IPS DF 6.9 (cell line): Measurements from ENCODE around the gene PTCD1.
"Not testable (repeated sequence)": the region's sequence is repeated elsewhere in the genome, so short reads cannot be mapped to it uniquely, and the experiment has no call there.

Experiments
- DNase-seq: peaks from one replicate; pipeline ENCODE4 v3.0.0-alpha.2; 2013; ENCODE audit warnings: low read depth, low spot score
- H3K27ac ChIP-seq: one replicate; pipeline ENCODE4 v1.5.1; 2013; ENCODE audit warnings: low read length, control low read depth
- H3K27me3 ChIP-seq: 2 replicates; pipeline ENCODE4 v1.6.1; 2013; ENCODE audit warnings: mild to moderate bottlenecking, low read length; ENCODE audit not compliant: control insufficient read depth, insufficient read depth
- H3K36me3 ChIP-seq: 2 replicates; pipeline ENCODE4 v1.6.1; 2013; ENCODE audit warnings: low read length; ENCODE audit not compliant: control insufficient read depth, insufficient read depth
- H3K4me1 ChIP-seq: 2 replicates; pipeline ENCODE4 v1.6.1; 2013; ENCODE audit warnings: low read length; ENCODE audit not compliant: control insufficient read depth, insufficient read depth
- H3K4me3 ChIP-seq: 2 replicates; pipeline ENCODE4 v1.5.1; 2013; ENCODE audit warnings: mild to moderate bottlenecking, low read length
- H3K9me3 ChIP-seq: 2 replicates; pipeline ENCODE4 v1.6.1; 2013; ENCODE audit warnings: low read length, inconsistent platforms; ENCODE audit not compliant: control insufficient read depth, insufficient read depth
- WGBS: extraction: QIAGEN DNeasy Blood & Tissue Kit; methylation state at CpG from one replicate; pipeline ENCODE4 v1.1.7; 2013; ENCODE audit warnings: mixed read lengths, missing lambda C conversion rate; ENCODE audit not compliant: insufficient read length, insufficient coverage; 5-methylcytosine and 5-hydroxymethylcytosine counted together

The PTCD1 gene

DNA sequence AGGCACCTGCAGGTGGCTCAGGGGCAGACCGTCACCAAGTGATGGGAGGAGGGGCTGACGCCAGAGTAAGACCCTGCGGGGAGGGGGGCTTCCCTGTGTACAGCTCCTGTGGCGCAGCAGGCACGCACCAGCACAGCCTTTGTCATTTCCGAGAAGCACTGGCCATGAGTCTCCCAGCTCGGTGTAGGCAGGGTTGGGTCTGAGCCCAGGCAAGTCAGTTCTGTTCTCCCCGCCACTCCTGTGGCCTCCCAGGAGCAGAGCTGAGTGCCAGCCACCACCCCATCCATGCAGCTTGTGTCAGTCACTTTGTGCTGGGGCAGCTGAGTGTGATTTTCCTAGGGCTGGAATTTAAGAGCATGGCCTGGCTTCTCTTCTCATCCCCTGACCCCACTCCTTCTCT, 13.3 kb upstream of the PTCD1 start:
- H3K27me3 ChIP-seq = no peaks in the 10 kb centered on the region
- peaks cover 64% of the 10 kb centered on the region for H3K36me3 ChIP-seq
- H3K4me1 ChIP-seq = no peaks in the 10 kb centered on the region
- no CpG with 5 or more reads among the region's 8 CpGs for WGBS
- no peak overlapping the region for H3K27ac ChIP-seq
- H3K4me3 ChIP-seq = no peak overlapping the region; the same call in 1 of the 2 replicates
- no peak for DNase-seq
- no peaks in the 10 kb centered on the region for H3K9me3 ChIP-seq

GRCh38 chr7:99449326-99449725, 10.7 kb upstream of the PTCD1 start:
- H3K27me3 ChIP-seq = no peaks in the 10 kb centered on the region
- no peaks in the 10 kb centered on the region for H3K4me1 ChIP-seq
- no peak overlapping the region for H3K4me3 ChIP-seq
- no peak for DNase-seq
- H3K9me3 ChIP-seq = no peaks in the 10 kb centered on the region
- H3K27ac ChIP-seq = no peak overlapping the region
- peaks cover 69% of the 10 kb centered on the region for H3K36me3 ChIP-seq
- WGBS = no CpG with 5 or more reads among the region's 5 CpGs

DNA sequence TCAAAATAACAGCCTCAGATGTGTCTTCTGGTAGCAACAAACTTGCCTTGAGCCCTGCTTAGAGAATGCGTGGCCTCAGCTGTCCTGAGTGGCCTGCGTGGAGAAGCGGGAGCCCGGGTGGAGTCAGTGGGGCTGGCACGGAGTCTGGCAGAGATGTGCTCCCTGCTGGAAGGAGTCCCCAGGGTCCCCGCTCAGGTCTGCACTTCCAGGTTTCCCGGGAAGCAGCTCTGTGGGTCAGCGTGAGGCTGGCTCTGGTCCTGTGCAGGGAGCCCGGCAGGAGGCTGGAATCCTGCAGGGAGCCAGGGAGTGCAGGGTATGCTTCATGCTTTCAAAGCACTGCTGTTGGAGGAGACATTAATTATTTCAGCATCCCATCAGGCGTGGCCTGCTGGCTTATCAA, 10.3 kb upstream of the PTCD1 start:
- Histone ChIP-seq H3K27me3 (no peaks in the 10 kb centered on the region), H3K9me3 (no peaks in the 10 kb centered on the region), H3K4me3 (no peak overlapping the region), H3K27ac (no peak overlapping the region), H3K4me1 (no peaks in the 10 kb centered on the region), H3K36me3 (peaks cover 70% of the 10 kb centered on the region)
- no peak for DNase-seq
- WGBS = no CpG with 5 or more reads among the region's 10 CpGs

DNA sequence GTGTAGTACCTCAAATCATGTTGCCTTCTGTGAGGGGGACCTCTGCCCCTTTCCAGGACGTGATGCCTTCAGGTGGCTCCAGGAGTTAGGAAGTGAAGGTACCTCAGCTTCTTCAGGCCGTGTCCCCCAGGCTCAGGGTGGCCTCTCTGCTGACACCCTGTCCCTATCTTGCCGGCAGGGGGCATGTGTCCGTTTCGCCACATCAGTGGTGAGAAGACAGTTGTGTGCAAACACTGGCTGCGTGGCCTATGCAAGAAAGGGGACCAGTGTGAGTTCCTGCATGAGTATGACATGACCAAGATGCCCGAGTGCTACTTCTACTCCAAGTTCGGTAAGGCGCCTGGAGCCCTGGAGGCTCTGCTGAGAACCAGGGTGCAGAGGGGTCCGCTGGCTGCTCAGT, 9.3 kb upstream of the PTCD1 start:
- no peak for DNase-seq
- no peaks in the 10 kb centered on the region for H3K4me1 ChIP-seq
- H3K36me3 ChIP-seq = peaks cover 70% of the 10 kb centered on the region
- no peak overlapping the region for H3K4me3 ChIP-seq
- WGBS = no CpG with 5 or more reads among the region's 10 CpGs
- H3K9me3 ChIP-seq = no peaks in the 10 kb centered on the region
- H3K27me3 ChIP-seq = no peaks in the 10 kb centered on the region
- H3K27ac ChIP-seq = no peak overlapping the region

GRCh38 chr7:99446096-99446495, 7.5 kb upstream of the PTCD1 start:
- 0 out of 2 replicates have a peak, but pooled peaks cover 2% of the 10 kb centered on the region for H3K4me1 ChIP-seq
- no peak for DNase-seq
- peaks cover 61% of the 10 kb centered on the region for H3K36me3 ChIP-seq
- H3K27ac ChIP-seq = no peak overlapping the region
- H3K27me3 ChIP-seq = no peaks in the 10 kb centered on the region
- WGBS = no CpG with 5 or more reads among the region's 4 CpGs
- no peak overlapping the region for H3K4me3 ChIP-seq
- no peaks in the 10 kb centered on the region for H3K9me3 ChIP-seq

GRCh38 chr7:99440195-99440594, 1.6 kb upstream of the PTCD1 start:
- no CpG with 5 or more reads among the region's 9 CpGs for WGBS
- Histone ChIP-seq H3K9me3 (no peaks in the 10 kb centered on the region), H3K4me1 (peaks cover 6% of the 10 kb centered on the region), H3K27me3 (no peaks in the 10 kb centered on the region), H3K4me3 (no peak overlapping the region), H3K27ac (no peak overlapping the region), H3K36me3 (peaks cover 24% of the 10 kb centered on the region)
- no peak for DNase-seq

GRCh38 chr7:99437946-99438572, 539 bp downstream of the PTCD1 start:
- DNase-seq = no peak
- Histone ChIP-seq H3K27ac (no peak overlapping the region), H3K9me3 (no peaks in the 10 kb centered on the region), H3K27me3 (no peaks in the 10 kb centered on the region), H3K4me1 (peaks cover 6% of the 10 kb centered on the region), H3K36me3 (peaks cover 20% of the 10 kb centered on the region), H3K4me3 (peak overlapping the region; percentile 94)
- no CpG with 5 or more reads among the region's 20 CpGs for WGBS

GRCh38 chr7:99433158-99433557, 5.4 kb downstream of the PTCD1 start:
- DNase-seq = no peak
- peaks cover 40% of the 10 kb centered on the region for H3K36me3 ChIP-seq
- H3K27ac ChIP-seq = no peak overlapping the region
- H3K27me3 ChIP-seq = no peaks in the 10 kb centered on the region
- no CpG with 5 or more reads among the region's 9 CpGs for WGBS
- no peaks in the 10 kb centered on the region for H3K4me1 ChIP-seq
- H3K4me3 ChIP-seq = no peak overlapping the region
- H3K9me3 ChIP-seq = no peaks in the 10 kb centered on the region

DNA sequence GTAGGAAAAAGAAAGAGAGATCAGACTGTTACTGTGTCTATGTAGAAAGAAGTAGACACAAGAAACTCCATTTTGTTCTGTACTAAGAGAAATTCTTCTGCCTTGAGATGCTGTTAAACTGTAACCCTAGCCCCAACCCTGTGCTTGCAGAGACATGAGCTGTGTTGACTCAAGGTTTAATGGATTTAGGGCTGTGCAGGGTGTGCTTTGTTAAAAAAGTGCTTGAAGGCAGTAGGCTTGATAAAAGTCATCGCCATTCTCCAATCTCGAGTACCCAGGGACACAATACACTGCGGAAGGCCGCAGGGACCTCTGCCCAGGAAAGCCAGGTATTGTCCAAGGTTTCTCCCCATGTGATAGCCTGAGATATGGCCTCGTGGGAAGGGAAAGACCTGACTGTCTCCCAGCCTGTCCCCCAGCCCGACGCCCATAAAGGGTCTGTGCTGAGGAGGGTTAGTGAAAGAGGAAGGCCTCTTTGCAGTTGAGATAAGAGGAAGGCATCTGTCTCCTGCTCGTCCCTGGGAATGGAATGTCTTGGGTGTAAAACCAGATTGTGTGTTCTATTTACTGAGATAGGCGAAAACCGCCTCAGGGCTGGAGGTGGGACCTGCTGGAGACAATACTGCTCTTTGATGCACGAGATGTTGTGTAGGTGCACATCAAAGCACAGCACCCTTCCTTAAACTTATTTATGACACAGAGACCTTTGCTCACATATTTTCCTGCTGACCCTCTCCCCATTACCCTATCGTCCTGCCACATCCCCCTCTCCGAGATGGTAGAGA, 6.7 kb downstream of the PTCD1 start:
- WGBS = no CpG with 5 or more reads among the region's 13 CpGs
- not testable (repeated sequence) for DNase-seq, H3K27ac ChIP-seq, H3K4me1 ChIP-seq, H3K4me3 ChIP-seq, H3K9me3 ChIP-seq, H3K27me3 ChIP-seq
- peaks cover 40% of the 10 kb centered on the region for H3K36me3 ChIP-seq

DNA sequence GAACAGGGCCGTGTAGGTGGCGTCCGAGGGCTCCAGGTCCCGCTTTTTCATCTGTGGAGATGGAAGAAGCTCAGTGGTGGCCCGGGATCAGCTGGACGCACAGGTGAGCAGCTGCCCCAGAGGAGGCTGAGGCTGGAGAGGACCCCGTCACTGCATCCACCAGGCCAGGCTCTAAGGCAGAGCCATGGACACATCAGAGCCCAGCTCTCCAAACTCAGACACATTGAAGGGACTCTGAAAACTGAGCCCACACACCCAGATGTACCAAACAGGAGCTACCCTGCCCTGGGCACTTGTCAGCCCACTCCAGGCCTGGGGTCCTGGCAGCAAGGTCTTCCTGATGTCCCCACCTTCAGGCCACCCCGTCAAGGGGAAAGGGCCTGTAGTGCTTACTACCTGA, 8.8 kb downstream of the PTCD1 start:
- H3K27me3 ChIP-seq = no peaks in the 10 kb centered on the region
- H3K4me3 ChIP-seq = no peak overlapping the region
- no peaks in the 10 kb centered on the region for H3K4me1 ChIP-seq
- DNase-seq = no peak
- no CpG with 5 or more reads among the region's 8 CpGs for WGBS
- H3K9me3 ChIP-seq = no peaks in the 10 kb centered on the region
- H3K36me3 ChIP-seq = peaks cover 43% of the 10 kb centered on the region
- no peak overlapping the region for H3K27ac ChIP-seq
